GM23338 (cell line): ENCODE results near the gene NUBPL. TPM values are rescaled to one million over a fixed set of nuclear protein-coding genes. Genes with fewer than 3 reads are reported as not detected.

Experiments
- ATAC-seq: fragments of 200-7000 bp; cut with Tn5 transposase; 3 replicates; pipeline ENCODE4 v1.9.1; 2020
- DNase-seq: peaks from one replicate; pipeline ENCODE4 v3.0.0-alpha.2; 2015; ENCODE audit warnings: low spot score
- H2AFZ ChIP-seq: fragments of 200-600 bp; sonication (generic); 2 replicates; pipeline ENCODE4 v1.8.0; 2016; ENCODE audit warnings: antibody characterized with exemption, mild to moderate bottlenecking, moderate library complexity
- H3F3A ChIP-seq: fragments of 200-600 bp; sonication (generic); replicated peaks from 2 replicates; pipeline ENCODE4 v1.8.0; 2017; ENCODE audit warnings: antibody characterized with exemption, mixed run types, low read depth
- H3K27ac ChIP-seq: fragments of 200-600 bp; sonication (generic); 2 replicates; pipeline ENCODE4 v1.6.1; 2016; ENCODE audit warnings: low read depth
- H3K27me3 ChIP-seq: fragments of 200-600 bp; sonication (generic); 2 replicates; pipeline ENCODE4 v1.8.0; 2016; ENCODE audit warnings: mild to moderate bottlenecking, mixed run types, moderate library complexity; ENCODE audit not compliant: insufficient read depth
- H3K36me3 ChIP-seq: fragments of 200-600 bp; sonication (generic); 2 replicates; pipeline ENCODE4 v1.8.0; 2016; ENCODE audit warnings: mild to moderate bottlenecking; ENCODE audit not compliant: insufficient read depth
- H3K4me1 ChIP-seq: fragments of 200-600 bp; sonication (generic); 2 replicates; pipeline ENCODE4 v1.8.0; 2016; ENCODE audit warnings: mild to moderate bottlenecking, moderate library complexity; ENCODE audit not compliant: insufficient read depth
- H3K4me2 ChIP-seq: fragments of 200-600 bp; sonication (generic); 2 replicates; pipeline ENCODE4 v1.7.1; 2017; ENCODE audit warnings: mixed run types
- H3K4me3 ChIP-seq: fragments of 200-600 bp; sonication (generic); 2 replicates; pipeline ENCODE4 v1.6.1; 2016; ENCODE audit warnings: mixed run types
- H3K79me2 ChIP-seq: fragments of 200-600 bp; sonication (generic); replicated peaks from 2 replicates; pipeline ENCODE4 v1.8.0; 2017; ENCODE audit warnings: mild to moderate bottlenecking; ENCODE audit not compliant: insufficient read depth
- H3K9me2 ChIP-seq: fragments of 200-600 bp; sonication (generic); 2 replicates; pipeline ENCODE4 v1.8.0; 2017; ENCODE audit not compliant: insufficient read depth
- H4K20me1 ChIP-seq: fragments of 200-600 bp; sonication (generic); replicated peaks from 2 replicates; pipeline ENCODE4 v1.8.0; 2017; ENCODE audit warnings: mild to moderate bottlenecking; ENCODE audit not compliant: insufficient read depth
- H3K27ac Mint-ChIP-seq: 2 replicates; pipeline ENCODE4 v1.8.0; 2020; ENCODE audit warnings: inconsistent platforms, mild to moderate bottlenecking, moderate library complexity, mixed read lengths
- H3K27me3 Mint-ChIP-seq: 3 replicates; pipeline ENCODE4 v1.8.0; 2022; ENCODE audit warnings: low read depth, mild to moderate bottlenecking, moderate library complexity, mixed read lengths, inconsistent platforms; ENCODE audit not compliant: insufficient read depth, poor library complexity
- H3K36me3 Mint-ChIP-seq: 3 replicates; pipeline ENCODE4 v1.8.0; 2021; ENCODE audit warnings: low read depth, mild to moderate bottlenecking, inconsistent platforms, moderate library complexity, mixed read lengths
- H3K4me1 Mint-ChIP-seq: 3 replicates; pipeline ENCODE4 v1.8.0; 2020; ENCODE audit warnings: mild to moderate bottlenecking, inconsistent platforms, mixed read lengths
- H3K4me3 Mint-ChIP-seq: 3 replicates; pipeline ENCODE4 v1.8.0; 2021; ENCODE audit warnings: moderate library complexity, mild to moderate bottlenecking, inconsistent platforms, mixed read lengths
- H3K9me3 Mint-ChIP-seq: 3 replicates; pipeline ENCODE4 v1.8.0; 2020; ENCODE audit warnings: moderate library complexity, mild to moderate bottlenecking, inconsistent platforms, mixed read lengths
- CREB1 ChIP-seq: fragments of 250-450 bp; sonication (Bioruptor Pico); IDR thresholded peaks from 2 replicates; pipeline ENCODE4 v1.5.0; 2020; ENCODE audit warnings: low read depth, mild to moderate bottlenecking, moderate library complexity
- CTCF ChIP-seq, 2 experiments: fragments of 200-600 bp in 1 of 2; sonication (generic) in 1 of 2; conservative IDR thresholded peaks; 2 replicates each; pipeline versions ENCODE4 v1.5.1 to v1.6.1; 2016 to 2017; ENCODE audit warnings: antibody characterized with exemption in 2 of 2, low read depth in 2 of 2, mild to moderate bottlenecking in 2 of 2, moderate library complexity in 1 of 2
- ETS1 ChIP-seq: IDR thresholded peaks from 2 replicates; pipeline ENCODE4 v1.6.1; 2016; ENCODE audit warnings: antibody characterized with exemption
- EZH2 ChIP-seq: fragments of 200-600 bp; sonication (generic); IDR thresholded peaks from one replicate; pipeline ENCODE4 v1.8.0; 2017; ENCODE audit warnings: antibody characterized with exemption, mild to moderate bottlenecking, low read depth; ENCODE audit not compliant: unreplicated experiment
- EZH2phosphoT487 ChIP-seq: fragments of 200-600 bp; sonication (generic); IDR thresholded peaks from one replicate; pipeline ENCODE4 v1.8.1; 2018; ENCODE audit warnings: antibody characterized with exemption; ENCODE audit not compliant: unreplicated experiment
- JUNB ChIP-seq: IDR thresholded peaks from one replicate; pipeline ENCODE4 v1.6.1; 2016; ENCODE audit warnings: antibody characterized with exemption; ENCODE audit not compliant: unreplicated experiment
- NANOG ChIP-seq: IDR thresholded peaks from 2 replicates; pipeline ENCODE4 v1.6.1; 2016; ENCODE audit warnings: antibody characterized with exemption, borderline replicate concordance
- POLR2AphosphoS5 ChIP-seq: IDR thresholded peaks from 2 replicates; pipeline ENCODE4 v1.6.1; 2016; ENCODE audit warnings: antibody characterized with exemption, low read depth
- REST ChIP-seq: IDR thresholded peaks from one replicate; pipeline ENCODE4 v1.6.1; 2018; ENCODE audit warnings: antibody characterized with exemption; ENCODE audit not compliant: unreplicated experiment
- STAT1 ChIP-seq: IDR thresholded peaks from one replicate; pipeline ENCODE4 v1.6.1; 2016; ENCODE audit warnings: antibody characterized with exemption; ENCODE audit not compliant: unreplicated experiment
- ZNF114 ChIP-seq: fragments of 250-450 bp; sonication (Bioruptor Pico); IDR thresholded peaks from 2 replicates; pipeline ENCODE4 v1.5.0; 2020; ENCODE audit warnings: mild to moderate bottlenecking, moderate library complexity
- ZNF331 ChIP-seq: fragments of 250-450 bp; sonication (Bioruptor Pico); IDR thresholded peaks from 2 replicates; pipeline ENCODE4 v1.5.0; 2020; ENCODE audit warnings: low read depth, mild to moderate bottlenecking, moderate library complexity
- polyA plus RNA-seq: library from polyadenylated mRNA; unstranded; fragments of >200 nt; fragmentation: Nextera tagmentation; extraction: Ambion mirVana; gene quantifications from 2 replicates; pipeline ENCODE4 v1.2.1, GENCODE V29; 2016
- total RNA-seq: library from RNA; depleted of rRNA; stranded (reverse); fragments of >200 nt; shearing (Covaris generic); gene quantifications from 2 replicates; pipeline ENCODE4 v1.2.3, GENCODE V29; 2014
- TF ChIP-seq, protein P1 (sequence below): fragments of 250-450 bp; sonication (Bioruptor Pico); IDR thresholded peaks from 2 replicates; pipeline ENCODE4 v1.5.0; 2020; ENCODE audit warnings: mild to moderate bottlenecking, moderate library complexity

The NUBPL gene
- total and polyA plus RNA-seq, 2 experiments from 2014 or later = 6.1 to 20.7 TPM

DNA sequence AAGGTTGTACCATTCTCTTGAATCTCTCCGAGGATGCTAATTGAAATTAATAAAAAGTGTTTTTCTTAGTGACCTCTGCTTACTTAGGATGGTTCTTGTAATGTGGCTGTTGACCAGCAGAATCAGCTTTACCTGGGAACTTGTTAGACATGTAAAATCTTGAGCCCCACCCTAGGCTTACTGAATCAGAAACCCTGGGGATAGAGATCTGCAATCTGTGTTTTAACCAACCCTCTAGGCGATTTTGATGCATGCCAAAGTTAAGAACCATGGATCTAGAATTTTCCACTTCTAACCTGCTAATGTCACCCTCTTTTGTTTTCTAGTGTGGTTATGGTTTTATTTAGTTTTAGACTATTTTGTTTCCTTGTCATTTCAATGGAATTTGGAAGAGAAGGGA is 6.5 kb downstream of the NUBPL start:
- H3K9me2 ChIP-seq = no peaks in the 10 kb centered on the region
- TF ChIP-seq ETS1 (no peak), EZH2 (no peak), NANOG (no peak), CTCF (conservative IDR thresholded peaks at IDR 0.05; ENCODE audit: low read depth in 2 of 2) (no peak), JUNB (no peak), STAT1 (no peak), ZNF331 (CRISPR knock-in tag) (no peak), REST (no peak), POLR2AphosphoS5 (no peak), CREB1 (no peak), EZH2phosphoT487 (no peak), ZNF114 (CRISPR knock-in tag) (no peak)
- TF ChIP-seq, protein P1, sequence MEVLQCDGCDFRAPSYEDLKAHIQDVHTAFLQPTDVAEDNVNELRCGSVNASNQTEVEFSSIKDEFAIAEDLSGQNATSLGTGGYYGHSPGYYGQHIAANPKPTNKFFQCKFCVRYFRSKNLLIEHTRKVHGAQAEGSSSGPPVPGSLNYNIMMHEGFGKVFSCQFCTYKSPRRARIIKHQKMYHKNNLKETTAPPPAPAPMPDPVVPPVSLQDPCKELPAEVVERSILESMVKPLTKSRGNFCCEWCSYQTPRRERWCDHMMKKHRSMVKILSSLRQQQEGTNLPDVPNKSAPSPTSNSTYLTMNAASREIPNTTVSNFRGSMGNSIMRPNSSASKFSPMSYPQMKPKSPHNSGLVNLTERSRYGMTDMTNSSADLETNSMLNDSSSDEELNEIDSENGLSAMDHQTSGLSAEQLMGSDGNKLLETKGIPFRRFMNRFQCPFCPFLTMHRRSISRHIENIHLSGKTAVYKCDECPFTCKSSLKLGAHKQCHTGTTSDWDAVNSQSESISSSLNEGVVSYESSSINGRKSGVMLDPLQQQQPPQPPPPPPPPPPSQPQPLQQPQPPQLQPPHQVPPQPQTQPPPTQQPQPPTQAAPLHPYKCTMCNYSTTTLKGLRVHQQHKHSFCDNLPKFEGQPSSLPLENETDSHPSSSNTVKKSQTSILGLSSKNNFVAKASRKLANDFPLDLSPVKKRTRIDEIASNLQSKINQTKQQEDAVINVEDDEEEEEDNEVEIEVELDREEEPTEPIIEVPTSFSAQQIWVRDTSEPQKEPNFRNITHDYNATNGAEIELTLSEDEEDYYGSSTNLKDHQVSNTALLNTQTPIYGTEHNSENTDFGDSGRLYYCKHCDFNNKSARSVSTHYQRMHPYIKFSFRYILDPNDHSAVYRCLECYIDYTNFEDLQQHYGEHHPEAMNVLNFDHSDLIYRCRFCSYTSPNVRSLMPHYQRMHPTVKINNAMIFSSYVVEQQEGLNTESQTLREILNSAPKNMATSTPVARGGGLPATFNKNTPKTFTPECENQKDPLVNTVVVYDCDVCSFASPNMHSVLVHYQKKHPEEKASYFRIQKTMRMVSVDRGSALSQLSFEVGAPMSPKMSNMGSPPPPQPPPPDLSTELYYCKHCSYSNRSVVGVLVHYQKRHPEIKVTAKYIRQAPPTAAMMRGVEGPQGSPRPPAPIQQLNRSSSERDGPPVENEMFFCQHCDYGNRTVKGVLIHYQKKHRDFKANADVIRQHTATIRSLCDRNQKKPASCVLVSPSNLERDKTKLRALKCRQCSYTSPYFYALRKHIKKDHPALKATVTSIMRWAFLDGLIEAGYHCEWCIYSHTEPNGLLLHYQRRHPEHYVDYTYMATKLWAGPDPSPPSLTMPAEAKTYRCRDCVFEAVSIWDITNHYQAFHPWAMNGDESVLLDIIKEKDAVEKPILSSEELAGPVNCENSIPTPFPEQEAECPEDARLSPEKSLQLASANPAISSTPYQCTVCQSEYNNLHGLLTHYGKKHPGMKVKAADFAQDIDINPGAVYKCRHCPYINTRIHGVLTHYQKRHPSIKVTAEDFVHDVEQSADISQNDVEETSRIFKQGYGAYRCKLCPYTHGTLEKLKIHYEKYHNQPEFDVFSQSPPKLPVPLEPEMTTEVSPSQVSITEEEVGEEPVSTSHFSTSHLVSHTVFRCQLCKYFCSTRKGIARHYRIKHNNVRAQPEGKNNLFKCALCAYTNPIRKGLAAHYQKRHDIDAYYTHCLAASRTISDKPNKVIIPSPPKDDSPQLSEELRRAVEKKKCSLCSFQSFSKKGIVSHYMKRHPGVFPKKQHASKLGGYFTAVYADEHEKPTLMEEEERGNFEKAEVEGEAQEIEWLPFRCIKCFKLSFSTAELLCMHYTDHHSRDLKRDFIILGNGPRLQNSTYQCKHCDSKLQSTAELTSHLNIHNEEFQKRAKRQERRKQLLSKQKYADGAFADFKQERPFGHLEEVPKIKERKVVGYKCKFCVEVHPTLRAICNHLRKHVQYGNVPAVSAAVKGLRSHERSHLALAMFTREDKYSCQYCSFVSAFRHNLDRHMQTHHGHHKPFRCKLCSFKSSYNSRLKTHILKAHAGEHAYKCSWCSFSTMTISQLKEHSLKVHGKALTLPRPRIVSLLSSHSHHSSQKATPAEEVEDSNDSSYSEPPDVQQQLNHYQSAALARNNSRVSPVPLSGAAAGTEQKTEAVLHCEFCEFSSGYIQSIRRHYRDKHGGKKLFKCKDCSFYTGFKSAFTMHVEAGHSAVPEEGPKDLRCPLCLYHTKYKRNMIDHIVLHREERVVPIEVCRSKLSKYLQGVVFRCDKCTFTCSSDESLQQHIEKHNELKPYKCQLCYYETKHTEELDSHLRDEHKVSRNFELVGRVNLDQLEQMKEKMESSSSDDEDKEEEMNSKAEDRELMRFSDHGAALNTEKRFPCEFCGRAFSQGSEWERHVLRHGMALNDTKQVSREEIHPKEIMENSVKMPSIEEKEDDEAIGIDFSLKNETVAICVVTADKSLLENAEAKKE = no peak
- no peaks in the 10 kb centered on the region for H3K79me2 ChIP-seq
- no peak for ATAC-seq
- DNase-seq = no peak
- Mint-ChIP-seq H3K9me3 (no peaks in the 10 kb centered on the region), H3K27ac (no peak overlapping the region), H3K36me3 (no peaks in the 10 kb centered on the region), H3K27me3 (peaks cover 2% of the 10 kb centered on the region), H3K4me3 (no peak overlapping the region), H3K4me1 (no peaks in the 10 kb centered on the region)
- no peaks in the 10 kb centered on the region for H4K20me1 ChIP-seq
- H3K4me2 ChIP-seq = no peak overlapping the region
- no peaks in the 10 kb centered on the region for H3K36me3 ChIP-seq
- H3F3A ChIP-seq = no peaks in the 10 kb centered on the region
- H3K27ac ChIP-seq = no peak overlapping the region
- no peaks in the 10 kb centered on the region for H3K4me1 ChIP-seq
- no peaks in the 10 kb centered on the region for H3K27me3 ChIP-seq
- no peak overlapping the region for H2AFZ ChIP-seq
- no peak overlapping the region for H3K4me3 ChIP-seq
